M059J (cell line): ENCODE measurements around the gene CFAP299. TPM values are rescaled to one million over a fixed set of nuclear protein-coding genes. Genes with fewer than 3 reads are reported as not detected.

ENCODE experiments used
- DNase-seq: peaks from one replicate; pipeline ENCODE4 v3.0.0-alpha.2; 2012; ENCODE audit warnings: low read depth
- total RNA-seq: library from RNA; depleted of rRNA; stranded (reverse); fragments of >200 nt; shearing (Covaris generic); gene quantifications from 2 replicates; pipeline ENCODE4 v1.2.3, GENCODE V29; 2014; rRNA removed

The CFAP299 gene
- total RNA-seq, 1 experiment from 2014 or later: not detected

DNA sequence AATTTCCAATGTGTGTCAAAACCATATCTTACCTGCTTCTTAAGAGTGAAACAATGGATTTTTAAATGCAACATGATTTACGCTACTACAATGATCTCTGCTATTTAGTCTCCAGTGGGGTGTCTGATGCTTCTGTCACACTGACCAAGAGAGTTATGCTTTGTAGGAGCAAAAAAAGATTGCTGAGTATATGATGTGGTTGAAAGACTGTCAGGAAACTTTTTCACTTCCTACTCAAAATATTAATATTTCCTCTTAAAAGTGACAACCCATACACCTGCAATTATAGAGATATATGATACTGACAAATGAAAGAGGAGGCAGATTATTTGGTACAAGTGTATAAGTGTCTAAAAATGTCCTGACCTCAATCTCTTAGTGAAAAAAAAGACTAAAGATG lies 589.8 kb downstream of the CFAP299 start:
- DNase-seq: no peak

DNA sequence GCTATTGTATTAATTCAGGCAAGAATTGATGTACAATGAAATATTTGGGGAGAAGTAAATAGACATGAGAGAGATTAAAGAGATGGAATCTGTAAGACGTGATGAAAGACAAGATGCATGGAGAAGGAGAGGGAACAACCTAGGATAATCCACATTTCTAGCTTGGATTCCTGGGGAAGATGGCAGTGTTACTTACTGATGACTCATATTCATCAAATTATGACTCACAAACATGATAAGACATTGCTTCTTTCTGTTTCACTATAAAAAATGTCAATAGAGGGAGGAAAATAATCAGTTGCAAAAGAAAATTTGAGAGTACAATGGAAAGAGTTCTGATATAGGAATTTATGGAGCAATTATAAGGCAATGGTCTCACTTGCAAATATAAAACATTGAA lies 590.9 kb downstream of the CFAP299 start:
- DNase-seq: peak; percentile 7

DNA sequence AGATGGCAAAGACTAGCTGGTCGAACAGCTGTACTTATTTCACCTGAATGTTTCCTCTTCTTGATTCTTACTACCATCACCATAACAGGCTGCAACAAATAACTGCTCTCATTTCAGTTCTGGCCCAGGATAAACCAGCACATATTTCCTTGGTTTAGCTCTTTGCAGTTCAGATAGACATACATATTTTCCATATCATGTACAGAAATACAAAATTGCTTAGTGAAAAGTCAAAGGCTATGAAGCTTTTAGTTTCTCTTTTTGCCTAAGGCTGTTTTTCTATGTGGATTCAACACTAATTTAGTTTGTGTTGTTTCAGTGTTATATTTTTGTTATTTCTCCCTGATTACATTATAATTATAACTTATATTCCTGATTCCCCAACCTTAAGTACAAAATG lies 591.4 kb downstream of the CFAP299 start:
- DNase-seq: no peak

DNA sequence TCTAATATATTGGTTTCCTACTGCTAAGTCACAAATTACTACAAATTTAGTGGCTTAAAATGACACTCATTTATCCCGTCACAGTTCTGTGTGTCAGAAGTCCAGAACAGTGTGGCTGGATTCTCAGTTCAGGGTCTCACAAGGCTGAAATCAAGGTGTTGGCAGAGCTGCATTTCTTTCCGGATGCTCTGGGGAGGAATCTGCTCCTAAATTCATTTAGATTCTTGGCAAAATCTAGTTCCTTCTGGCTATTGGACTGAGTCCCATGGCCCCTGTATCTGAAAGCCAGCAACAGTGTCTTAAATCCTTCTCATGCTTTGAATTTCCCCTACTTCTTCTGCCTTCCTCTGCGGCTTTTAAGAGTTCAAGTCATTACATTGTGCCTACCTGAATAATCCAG lies 591.9 kb downstream of the CFAP299 start:
- no peak for DNase-seq

GRCh38 chr4:80931631-80932081 lies 596.1 kb downstream of the CFAP299 start:
- DNase-seq: no peak

- no peak for DNase-seq
These were observed 612.6 kb downstream of the CFAP299 start for GRCh38 chr4:80948141-80948540.

- no peak for DNase-seq
These were observed 613.5 kb downstream of the CFAP299 start for GRCh38 chr4:80948995-80949394.

GRCh38 chr4:80956421-80956820 lies 620.9 kb downstream of the CFAP299 start:
- DNase-seq: no peak

DNA sequence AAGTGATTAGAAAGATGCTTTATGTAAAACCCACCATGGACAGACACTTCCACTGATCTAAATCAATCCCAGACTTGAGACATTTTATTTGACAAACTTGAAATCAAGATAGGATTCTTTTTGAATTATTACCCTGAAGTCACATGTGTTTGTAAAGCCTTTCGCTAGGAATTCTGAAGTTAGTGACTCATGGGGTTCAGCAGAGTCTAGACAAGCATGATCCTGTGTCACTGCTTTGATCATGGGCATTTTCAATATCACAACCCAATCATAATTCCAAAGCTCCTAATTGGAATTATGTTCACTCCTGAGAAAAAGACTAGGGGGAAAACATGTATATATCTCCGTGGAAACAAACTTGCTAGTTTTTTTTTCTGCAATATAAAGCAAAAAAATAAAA lies 627.5 kb downstream of the CFAP299 start:
- DNase-seq: no peak

DNA sequence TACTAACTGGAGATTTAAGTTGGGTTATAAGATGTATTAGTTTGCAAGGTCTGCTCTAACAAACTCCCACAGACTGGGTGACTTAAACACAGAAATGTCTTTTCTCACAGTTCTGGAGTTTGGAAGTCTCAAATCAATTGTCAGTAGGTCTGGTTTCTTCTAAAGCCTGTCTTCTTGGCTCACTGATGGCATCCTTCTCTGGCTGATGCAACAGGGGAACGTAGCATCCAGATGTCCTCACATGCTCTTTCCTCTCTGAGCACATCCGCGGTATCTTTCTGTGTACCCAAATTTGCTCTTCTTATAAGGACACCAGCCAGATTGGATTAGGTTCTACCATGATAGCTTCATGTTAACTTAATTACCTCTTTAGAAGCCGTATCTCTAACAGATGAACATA lies 631.8 kb downstream of the CFAP299 start:
- DNase-seq: no peak

GRCh38 chr4:80980239-80980638 lies 644.7 kb downstream of the CFAP299 start:
- no peak for DNase-seq

- no peak for DNase-seq
These were observed 650.5 kb downstream of the CFAP299 start for GRCh38 chr4:80986011-80986410.

DNA sequence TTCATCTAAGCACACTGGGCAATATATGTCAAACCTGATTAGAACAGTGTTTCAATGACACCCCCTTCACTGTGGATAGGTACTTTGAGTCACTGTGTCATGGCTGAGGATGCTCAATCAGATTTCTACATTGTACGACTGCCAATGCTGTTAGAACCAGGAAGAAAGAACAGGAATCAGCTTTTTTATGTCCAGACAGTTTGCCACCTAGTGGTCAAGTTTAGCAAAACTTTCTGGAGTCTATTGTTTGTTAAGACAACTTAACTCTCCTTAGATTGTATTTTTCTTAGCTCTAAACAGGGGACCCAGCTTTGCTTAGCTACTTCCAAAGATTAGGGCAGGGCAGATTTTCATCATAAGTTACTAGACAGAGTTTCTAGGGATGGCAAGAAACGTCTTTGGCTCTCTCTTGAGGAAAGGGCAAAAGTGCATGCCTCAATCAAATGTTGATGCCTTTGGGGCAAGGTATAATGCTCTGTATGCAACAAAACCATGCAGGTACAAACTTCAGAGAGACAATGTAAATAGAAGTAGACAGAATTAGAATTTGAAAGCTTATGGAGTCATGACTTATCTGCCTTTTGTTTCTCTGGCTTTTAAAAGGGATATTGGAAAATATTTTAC lies 654.5 kb downstream of the CFAP299 start:
- peak; percentile 51 for DNase-seq

DNA sequence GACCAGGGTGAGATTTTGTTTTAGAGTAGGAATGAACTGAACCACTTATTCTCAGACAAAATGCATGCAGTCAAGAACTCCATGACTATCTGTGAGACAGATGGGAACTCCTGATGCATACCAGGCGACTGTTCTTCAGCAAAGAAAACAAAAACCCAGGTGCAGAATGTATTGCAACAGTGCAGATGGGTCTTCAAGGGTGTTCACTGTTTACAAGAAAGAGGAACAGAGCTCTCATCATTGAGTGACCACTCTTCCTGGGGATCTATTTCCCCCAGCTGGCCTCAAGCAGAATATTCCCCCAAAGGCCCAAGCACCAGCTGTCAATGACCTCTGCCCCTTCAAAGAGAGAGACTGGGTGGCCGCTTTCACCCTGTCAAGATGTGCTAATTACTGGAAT lies 655.3 kb downstream of the CFAP299 start:
- no peak for DNase-seq

DNA sequence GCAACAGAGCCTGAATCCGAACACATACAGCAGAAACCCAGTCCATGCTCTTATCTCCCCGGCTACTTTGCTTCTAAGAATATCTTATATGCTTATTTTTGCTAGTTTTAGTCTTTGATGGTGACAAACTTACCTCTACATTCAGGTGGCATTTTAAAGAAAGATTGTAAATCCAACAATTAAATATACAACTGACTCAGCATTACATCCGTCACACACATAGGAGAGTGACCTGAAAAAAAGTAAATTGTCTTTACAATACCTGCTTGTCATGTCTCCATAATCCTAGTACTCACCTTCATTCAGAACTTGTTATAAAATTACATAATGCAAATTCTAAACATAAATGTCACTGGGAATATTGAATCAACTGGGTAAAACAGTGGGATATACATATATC lies 664.4 kb downstream of the CFAP299 start:
- DNase-seq: no peak

- no peak for DNase-seq
These were observed 668.1 kb downstream of the CFAP299 start for GRCh38 chr4:81003597-81004111.

DNA sequence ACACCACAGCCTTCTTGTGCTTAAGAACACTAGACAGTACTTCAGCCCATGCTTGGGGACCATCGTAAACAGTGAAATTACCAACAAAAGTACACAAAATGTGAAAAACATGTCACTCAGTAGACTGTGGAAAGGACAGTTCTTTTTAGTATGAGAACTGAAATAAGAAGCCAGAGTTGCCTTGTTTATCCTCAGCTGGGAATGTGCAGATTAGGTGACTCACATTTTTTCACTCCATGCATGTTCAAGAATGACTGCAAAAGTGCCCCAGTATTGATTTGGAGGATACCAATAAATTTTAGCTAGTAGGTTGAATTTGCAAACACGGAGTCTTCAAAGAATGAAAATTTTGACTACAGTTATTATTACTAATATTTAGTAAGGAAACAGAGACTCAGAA lies 671.9 kb downstream of the CFAP299 start:
- DNase-seq: no peak

Other genes with a start within 250 kb of the CFAP299 start
- 5.5 and 10.6 TPM in 2 replicates for gene PRDM8, start 138.2 kb upstream of the CFAP299 start, total RNA-seq
- 2.0 and 4.5 TPM in 2 replicates for gene FGF5, start 69.1 kb upstream of the CFAP299 start, total RNA-seq